C4-2B (cell line): ENCODE measurements around the gene PGBD5.

Experiments used
- H3K27ac ChIP-seq: fragments of 450-650 bp; 2 replicates; pipeline ENCODE4 v1.5.1; 2017
- CTCF ChIP-seq: fragments of 450-650 bp; conservative IDR thresholded peaks from 2 replicates; pipeline ENCODE4 v1.5.1; 2017; ENCODE audit warnings: mild to moderate bottlenecking
- ZFX ChIP-seq: fragments of 450-650 bp; IDR thresholded peaks from 2 replicates; pipeline ENCODE4 v1.6.1; 2017

PGBD5 gene

GRCh38 chr1:230394741-230395140 lies 31.4 kb downstream of the PGBD5 start:
- TF ChIP-seq ZFX (no peak), CTCF (no peak)
- no peak overlapping the region for H3K27ac ChIP-seq

GRCh38 chr1:230394134-230394533 lies 32.0 kb downstream of the PGBD5 start:
- H3K27ac ChIP-seq = no peak overlapping the region
- TF ChIP-seq CTCF (no peak), ZFX (no peak)

GRCh38 chr1:230393722-230394121 lies 32.4 kb downstream of the PGBD5 start:
- no peak overlapping the region for H3K27ac ChIP-seq
- no peak for TF ChIP-seq CTCF
- TF ChIP-seq ZFX = no peak

- H3K27ac ChIP-seq = no peak overlapping the region
- TF ChIP-seq ZFX (no peak), CTCF (no peak)
Measured at GRCh38 chr1:230392920-230393521, 33.1 kb downstream of the PGBD5 start.

- no peak for TF ChIP-seq CTCF
- TF ChIP-seq ZFX = no peak
- H3K27ac ChIP-seq = no peak overlapping the region
Measured at GRCh38 chr1:230392536-230392909, 33.6 kb downstream of the PGBD5 start.

GRCh38 chr1:230391776-230392535 lies 34.2 kb downstream of the PGBD5 start:
- no peak for TF ChIP-seq ZFX
- TF ChIP-seq CTCF = no peak
- H3K27ac ChIP-seq = no peak overlapping the region

GRCh38 chr1:230390371-230390770 lies 35.8 kb downstream of the PGBD5 start:
- no peak overlapping the region for H3K27ac ChIP-seq
- TF ChIP-seq CTCF = no peak
- TF ChIP-seq ZFX = no peak
